ENCODE data around the gene MSH4. TPM values are rescaled to one million over a fixed set of nuclear protein-coding genes. Genes with fewer than 3 reads are reported as not detected.
"Not testable (repeated sequence)": the region's sequence is repeated elsewhere in the genome, so short reads cannot be mapped to it uniquely, and the experiment has no call there.

Gene MSH4
- total RNA-seq, 4 donors from 2014 or later = 0.67 to 0.93 TPM; not detected in 2

DNA sequence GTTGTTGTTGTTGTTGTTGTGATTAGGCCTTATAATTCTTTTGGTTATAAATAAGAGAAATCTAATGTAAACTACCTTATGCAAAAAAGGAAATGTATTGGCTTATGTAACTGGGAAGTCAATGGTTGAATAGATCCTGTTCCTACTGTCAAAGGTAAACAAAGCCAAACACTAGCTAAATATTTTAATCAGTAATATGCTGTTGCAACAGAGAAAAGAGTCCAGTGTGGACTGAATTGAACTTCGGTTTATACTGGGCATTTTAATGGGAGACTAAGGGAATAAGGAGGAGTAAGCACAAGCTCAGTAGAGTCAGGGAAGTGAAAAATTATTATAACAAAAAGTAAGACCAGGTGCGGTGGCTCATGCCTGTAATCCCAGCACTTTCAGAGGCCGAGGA, 15.4 kb downstream of the MSH4 start:
- H3K9me3 ChIP-seq = no peaks in the 10 kb centered on the region
- no peaks in the 10 kb centered on the region for H3K4me1 ChIP-seq
- no peaks in the 10 kb centered on the region for H3K27me3 ChIP-seq
- no peak overlapping the region for H3K27ac ChIP-seq
- no peak overlapping the region for H3K4me3 ChIP-seq
- peaks cover 0 to 14% of the 10 kb centered on the region in 2 donors for H3K36me3 ChIP-seq
- WGBS, 2 donors (ENCODE audit: low coverage in 1 of 2) = 81 to 87% methylated on average over 3 of the region's 3 CpGs
- TF ChIP-seq, protein P1, sequence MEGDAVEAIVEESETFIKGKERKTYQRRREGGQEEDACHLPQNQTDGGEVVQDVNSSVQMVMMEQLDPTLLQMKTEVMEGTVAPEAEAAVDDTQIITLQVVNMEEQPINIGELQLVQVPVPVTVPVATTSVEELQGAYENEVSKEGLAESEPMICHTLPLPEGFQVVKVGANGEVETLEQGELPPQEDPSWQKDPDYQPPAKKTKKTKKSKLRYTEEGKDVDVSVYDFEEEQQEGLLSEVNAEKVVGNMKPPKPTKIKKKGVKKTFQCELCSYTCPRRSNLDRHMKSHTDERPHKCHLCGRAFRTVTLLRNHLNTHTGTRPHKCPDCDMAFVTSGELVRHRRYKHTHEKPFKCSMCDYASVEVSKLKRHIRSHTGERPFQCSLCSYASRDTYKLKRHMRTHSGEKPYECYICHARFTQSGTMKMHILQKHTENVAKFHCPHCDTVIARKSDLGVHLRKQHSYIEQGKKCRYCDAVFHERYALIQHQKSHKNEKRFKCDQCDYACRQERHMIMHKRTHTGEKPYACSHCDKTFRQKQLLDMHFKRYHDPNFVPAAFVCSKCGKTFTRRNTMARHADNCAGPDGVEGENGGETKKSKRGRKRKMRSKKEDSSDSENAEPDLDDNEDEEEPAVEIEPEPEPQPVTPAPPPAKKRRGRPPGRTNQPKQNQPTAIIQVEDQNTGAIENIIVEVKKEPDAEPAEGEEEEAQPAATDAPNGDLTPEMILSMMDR (IDR thresholded peaks at IDR 0.05) = no peak
- TF ChIP-seq EP300 (IDR thresholded peaks at IDR 0.05) (no peak), POLR2AphosphoS5 (IDR thresholded peaks at IDR 0.05) (no peak), POLR2A (IDR thresholded peaks at IDR 0.05) (no peak)
- ATAC-seq = no peak

DNA sequence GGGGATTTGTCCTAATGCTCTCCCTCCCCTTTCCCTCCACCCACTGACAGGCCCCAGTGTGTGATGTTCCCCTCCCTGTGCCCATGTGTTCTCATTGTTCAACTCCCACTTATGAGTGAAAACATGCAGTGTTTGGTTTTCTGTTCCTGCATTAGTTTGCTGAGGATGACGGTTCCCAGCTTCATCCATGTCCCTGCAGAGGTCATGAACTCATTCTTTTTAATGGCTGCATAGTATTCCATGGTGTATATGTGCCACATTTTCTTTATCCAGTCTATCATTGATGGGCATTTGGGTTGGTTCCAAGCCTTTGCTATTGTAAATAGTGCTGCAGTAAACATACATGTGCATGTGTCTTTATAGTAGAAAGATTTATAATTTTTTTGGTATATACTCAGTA, 26.9 kb downstream of the MSH4 start:
- Histone ChIP-seq H3K36me3 (peaks cover 0 to 25% of the 10 kb centered on the region in 2 donors), H3K9me3 (peaks cover 0 to 13% (median 0%) of the 10 kb centered on the region in 3 donors)
- not testable (repeated sequence) for H3K27me3 ChIP-seq, H3K27ac ChIP-seq, H3K4me1 ChIP-seq, H3K4me3 ChIP-seq, ATAC-seq
- WGBS, 2 donors (ENCODE audit: low coverage in 1 of 2) = 92 to 93% methylated on average over 1 of the region's 1 CpG

DNA sequence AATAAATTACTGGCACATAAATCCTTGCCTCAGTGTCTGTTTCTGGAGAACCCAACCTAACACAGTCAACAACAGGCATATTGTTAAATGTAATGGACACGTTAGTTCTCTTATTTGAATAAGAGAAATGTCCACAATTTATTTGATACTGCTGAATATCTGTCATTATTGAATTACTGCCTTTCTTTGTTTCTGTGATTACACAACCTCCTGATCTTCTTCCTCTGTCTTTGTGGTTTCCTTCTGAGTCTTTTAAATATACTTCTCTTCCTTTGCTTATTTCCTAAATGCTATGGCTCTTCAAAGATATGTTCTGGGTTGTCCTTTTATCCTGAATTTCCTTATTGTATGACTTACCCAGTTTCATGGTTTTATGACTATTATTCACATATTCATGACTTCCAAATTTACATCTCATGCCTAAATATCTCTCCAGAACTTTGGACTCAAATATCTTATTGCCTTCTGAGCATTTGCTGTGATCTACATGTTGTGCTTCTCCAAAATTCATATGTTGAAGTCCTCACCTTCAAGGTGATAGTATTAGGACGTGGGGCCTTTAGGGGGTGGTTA, 39.9 kb downstream of the MSH4 start:
- no peak overlapping the region for H3K27ac ChIP-seq
- H3K36me3 ChIP-seq = no peaks in the 10 kb centered on the region
- no peak overlapping the region for H3K4me3 ChIP-seq
- TF ChIP-seq, protein P1 (IDR thresholded peaks at IDR 0.05) = no peak
- TF ChIP-seq EP300 (IDR thresholded peaks at IDR 0.05) (no peak), POLR2A (IDR thresholded peaks at IDR 0.05) (no peak), POLR2AphosphoS5 (IDR thresholded peaks at IDR 0.05) (no peak)
- WGBS, 2 donors (ENCODE audit: low coverage in 1 of 2) = 49 to 58% methylated on average over 2 of the region's 2 CpGs
- no peaks in the 10 kb centered on the region for H3K27me3 ChIP-seq
- H3K9me3 ChIP-seq = peaks cover 0 to 41% (median 0%) of the 10 kb centered on the region in 3 donors
- no peaks in the 10 kb centered on the region for H3K4me1 ChIP-seq
- ATAC-seq = no peak

DNA sequence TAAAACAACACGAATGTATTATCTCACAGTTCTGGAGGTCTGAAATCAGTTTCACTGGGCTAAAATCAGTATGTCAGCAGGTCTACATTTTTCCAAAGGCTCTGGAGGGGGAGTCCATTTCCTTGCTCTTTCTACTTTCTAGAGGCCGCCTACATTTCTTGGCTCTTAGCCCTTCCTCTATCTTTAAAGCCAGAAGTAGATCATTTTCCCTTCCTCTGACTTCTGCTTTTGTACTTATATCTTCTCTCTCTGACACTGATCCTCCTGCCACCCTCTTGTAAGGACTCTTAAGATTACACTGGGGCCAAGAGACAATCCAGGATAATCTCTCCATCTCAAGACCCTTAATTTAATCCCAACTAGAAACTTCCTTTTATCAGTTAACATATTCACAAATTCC, 41.4 kb downstream of the MSH4 start:
- peaks cover 0 to 29% (median 0%) of the 10 kb centered on the region in 3 donors for H3K9me3 ChIP-seq
- H3K4me3 ChIP-seq = no peak overlapping the region
- ATAC-seq = no peak
- H3K27me3 ChIP-seq = no peaks in the 10 kb centered on the region
- no peaks in the 10 kb centered on the region for H3K36me3 ChIP-seq
- WGBS, 2 donors (ENCODE audit: low coverage in 1 of 2) = 55 to 73% methylated on average over 2 of the region's 2 CpGs
- no peak overlapping the region for H3K27ac ChIP-seq
- TF ChIP-seq EP300 (IDR thresholded peaks at IDR 0.05) = no peak
- no peak for TF ChIP-seq POLR2A (IDR thresholded peaks at IDR 0.05)
- TF ChIP-seq, protein P1 (IDR thresholded peaks at IDR 0.05) = no peak
- no peak for TF ChIP-seq POLR2AphosphoS5 (IDR thresholded peaks at IDR 0.05)
- no peaks in the 10 kb centered on the region for H3K4me1 ChIP-seq

DNA sequence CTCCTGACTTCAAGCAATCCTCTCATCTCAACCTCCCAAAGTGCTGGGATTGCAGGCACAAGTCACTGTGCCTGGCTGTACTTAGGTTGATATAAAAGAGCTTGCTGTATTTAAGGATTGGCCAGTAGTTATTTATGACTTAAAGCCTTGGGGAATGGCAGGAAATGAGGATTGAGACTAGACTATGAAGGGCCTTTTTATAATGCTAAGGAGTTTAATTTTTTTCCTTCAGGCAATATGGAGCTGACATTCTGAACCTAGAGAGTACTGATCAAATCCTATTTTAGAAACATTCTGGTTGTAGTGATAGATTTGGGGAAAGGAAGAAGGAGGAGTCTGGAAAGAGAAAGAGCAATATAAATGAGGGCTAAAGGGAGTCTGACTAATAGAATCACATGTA, 44.7 kb downstream of the MSH4 start:
- no peak for ATAC-seq
- TF ChIP-seq EP300 (IDR thresholded peaks at IDR 0.05) = no peak

DNA sequence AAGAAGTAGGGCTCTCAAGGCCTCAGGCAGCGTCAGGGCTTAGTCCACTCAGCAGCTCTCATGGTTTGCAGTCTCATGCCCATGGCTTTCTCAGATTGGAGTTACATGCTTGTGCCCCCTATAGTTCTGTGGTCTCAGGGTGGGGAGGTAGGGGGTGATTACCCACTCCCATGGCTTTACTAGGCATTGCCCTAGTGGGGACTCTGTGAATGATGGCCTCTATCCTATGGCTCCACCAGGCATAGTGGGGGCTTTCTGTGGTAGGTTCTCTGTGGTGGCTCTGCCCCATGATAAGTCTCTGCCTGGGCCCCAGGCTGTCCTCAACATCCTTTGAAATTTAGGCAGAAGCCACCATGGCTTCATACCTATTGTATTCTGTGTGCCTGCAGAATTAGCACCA, 48.9 kb downstream of the MSH4 start:
- Histone ChIP-seq H3K9me3 (no peaks in the 10 kb centered on the region), H3K4me1 (no peaks in the 10 kb centered on the region), H3K27me3 (no peaks in the 10 kb centered on the region), H3K4me3 (no peak overlapping the region), H3K27ac (no peak overlapping the region), H3K36me3 (no peaks in the 10 kb centered on the region)
- TF ChIP-seq EP300 (IDR thresholded peaks at IDR 0.05) (no peak), POLR2AphosphoS5 (IDR thresholded peaks at IDR 0.05) (no peak), POLR2A (IDR thresholded peaks at IDR 0.05) (no peak)
- TF ChIP-seq, protein P1 (IDR thresholded peaks at IDR 0.05) = no peak
- WGBS, 2 donors (ENCODE audit: low coverage in 1 of 2) = 0% methylated on average over 1 of the region's 1 CpG
- no peak for ATAC-seq

More for the DNA sequence above, 44.7 kb downstream of the MSH4 start:
- Histone ChIP-seq H3K27ac (no peak overlapping the region), H3K27me3 (no peaks in the 10 kb centered on the region), H3K9me3 (peaks cover 0 to 3% (median 0%) of the 10 kb centered on the region in 3 donors), H3K4me3 (no peak overlapping the region), H3K36me3 (no peaks in the 10 kb centered on the region), H3K4me1 (no peaks in the 10 kb centered on the region)

Measured in gastroesophageal sphincter (tissue), 4 donors.